HG02938 (cell line): ENCODE results near the gene FJX1.
"Not testable (repeated sequence)": the region's sequence is repeated elsewhere in the genome, so short reads cannot be mapped to it uniquely, and the experiment has no call there.

Experiments used
- ATAC-seq: cut with Tn5 transposase; IDR thresholded peaks from one replicate; pipeline ENCODE4 v1.9.1; 2021; ENCODE audit warnings: mild to moderate bottlenecking, moderate library complexity; ENCODE audit not compliant: unreplicated experiment

FJX1 gene

GRCh38 chr11:35663408-35663702 lies 45.1 kb downstream of the FJX1 start:
- no peak for ATAC-seq

GRCh38 chr11:35664977-35665441 lies 46.7 kb downstream of the FJX1 start:
- no peak for ATAC-seq

- ATAC-seq: no peak
These were observed 49.0 kb downstream of the FJX1 start for GRCh38 chr11:35667257-35667656.

GRCh38 chr11:35668350-35668749 lies 50.1 kb downstream of the FJX1 start:
- ATAC-seq: not testable (repeated sequence)
